Peyer's patch (tissue), 4 donors: ENCODE data around the gene LRRC57.

Source experiments
- POLR2A ChIP-seq, 2 donors: fragments of 450-650 bp; IDR thresholded peaks; one replicate each; pipeline ENCODE4 v1.5.1; 2017; ENCODE audit warnings: antibody characterized with exemption in 2 of 2, mild to moderate bottlenecking in 2 of 2, moderate library complexity in 2 of 2
- TF ChIP-seq, protein P1 (sequence below), 6 experiments: fragments of 450-650 bp in 4 of 6; fragments of 200-600 bp in 2 of 6; sonication (generic) in 1 of 6; IDR thresholded peaks; one replicate each; pipeline ENCODE4 v1.5.1; 2017 to 2019; ENCODE audit warnings: antibody characterized with exemption in 6 of 6, mild to moderate bottlenecking in 3 of 6, moderate library complexity in 1 of 6

DNA sequence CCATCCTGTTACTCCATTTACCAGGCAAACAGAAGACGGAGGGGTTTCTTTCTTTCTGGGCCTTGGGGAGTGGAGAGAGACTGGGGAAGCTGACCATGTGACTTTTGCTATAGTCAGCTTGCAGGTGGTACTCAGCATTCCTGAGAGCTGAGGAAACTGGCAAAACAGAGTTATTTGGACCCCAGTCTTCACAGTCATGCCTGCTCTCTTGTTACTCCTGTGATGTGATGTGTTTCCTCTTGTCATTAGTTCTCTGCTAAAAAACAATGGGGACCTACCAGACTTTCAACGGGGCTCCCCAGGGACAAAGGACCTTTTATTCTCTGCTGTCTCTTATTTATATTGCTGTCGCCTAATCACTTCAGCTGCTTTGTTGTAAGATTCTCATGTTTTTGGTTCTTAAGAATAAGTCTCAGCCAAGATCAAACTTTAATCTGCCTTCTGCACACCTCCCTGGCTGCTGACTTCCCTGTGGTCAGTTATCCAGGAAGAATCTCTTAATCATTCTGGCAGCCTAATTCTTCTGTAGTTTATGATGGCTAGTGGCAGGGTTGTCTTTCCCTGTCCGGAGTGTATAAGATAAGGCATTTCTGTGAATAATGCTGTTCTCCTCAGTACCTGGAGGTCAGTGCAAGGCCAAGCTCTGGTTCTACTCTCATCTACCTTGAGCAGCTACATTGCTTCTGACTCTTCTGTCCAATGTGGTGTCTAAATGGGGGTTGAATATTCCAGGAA, 35.6 kb upstream of the LRRC57 start:
- TF ChIP-seq, protein P1, sequence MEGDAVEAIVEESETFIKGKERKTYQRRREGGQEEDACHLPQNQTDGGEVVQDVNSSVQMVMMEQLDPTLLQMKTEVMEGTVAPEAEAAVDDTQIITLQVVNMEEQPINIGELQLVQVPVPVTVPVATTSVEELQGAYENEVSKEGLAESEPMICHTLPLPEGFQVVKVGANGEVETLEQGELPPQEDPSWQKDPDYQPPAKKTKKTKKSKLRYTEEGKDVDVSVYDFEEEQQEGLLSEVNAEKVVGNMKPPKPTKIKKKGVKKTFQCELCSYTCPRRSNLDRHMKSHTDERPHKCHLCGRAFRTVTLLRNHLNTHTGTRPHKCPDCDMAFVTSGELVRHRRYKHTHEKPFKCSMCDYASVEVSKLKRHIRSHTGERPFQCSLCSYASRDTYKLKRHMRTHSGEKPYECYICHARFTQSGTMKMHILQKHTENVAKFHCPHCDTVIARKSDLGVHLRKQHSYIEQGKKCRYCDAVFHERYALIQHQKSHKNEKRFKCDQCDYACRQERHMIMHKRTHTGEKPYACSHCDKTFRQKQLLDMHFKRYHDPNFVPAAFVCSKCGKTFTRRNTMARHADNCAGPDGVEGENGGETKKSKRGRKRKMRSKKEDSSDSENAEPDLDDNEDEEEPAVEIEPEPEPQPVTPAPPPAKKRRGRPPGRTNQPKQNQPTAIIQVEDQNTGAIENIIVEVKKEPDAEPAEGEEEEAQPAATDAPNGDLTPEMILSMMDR (IDR thresholded peaks at IDR 0.05), result no peak
- no peak for TF ChIP-seq POLR2A (IDR thresholded peaks at IDR 0.05)
